Activated CD4-positive, alpha-beta T cell treated with anti-CD3 and anti-CD28 coated beads, Interleukin-2, amount 10 ng/mL, durations not matched to agents 7 days and 5 days (primary cell): ENCODE measurements around the gene TNNI2. TPM values are rescaled to one million over a fixed set of nuclear protein-coding genes. Genes with fewer than 3 reads are reported as not detected.
"Not testable (repeated sequence)": the region's sequence is repeated elsewhere in the genome, so short reads cannot be mapped to it uniquely, and the experiment has no call there.

Source experiments
- CTCF ChIA-PET: fragments of 350-600 bp; sonication (Branson Sonifier 250); formaldehyde crosslinking; loops from one replicate; lab custom pipeline; 2021; ENCODE audit warnings: antibody characterized with exemption; lab: Charles Lee
- POLR2A ChIA-PET: fragments of 350-600 bp; sonication (Branson Sonifier 250); formaldehyde crosslinking; loops from one replicate; lab custom pipeline; 2021; ENCODE audit warnings: antibody characterized with exemption; lab: Charles Lee
- DNase-seq: peaks from one replicate; pipeline ENCODE4 v3.0.0-alpha.2; 2020
- H3K27ac Mint-ChIP-seq: one replicate; pipeline ENCODE4 v1.8.0; 2021; ENCODE audit warnings: mild to moderate bottlenecking, moderate library complexity, mixed read lengths
- H3K27me3 Mint-ChIP-seq: one replicate; pipeline ENCODE4 v1.8.0; 2021; ENCODE audit warnings: mixed read lengths
- H3K36me3 Mint-ChIP-seq: one replicate; pipeline ENCODE4 v1.8.0; 2021; ENCODE audit warnings: low read depth, mixed read lengths
- H3K4me1 Mint-ChIP-seq: one replicate; pipeline ENCODE4 v1.8.0; 2021; ENCODE audit warnings: mixed read lengths
- H3K4me3 Mint-ChIP-seq: one replicate; pipeline ENCODE4 v1.8.0; 2021; ENCODE audit warnings: mild to moderate bottlenecking, moderate library complexity, mixed read lengths
- H3K9me3 Mint-ChIP-seq: one replicate; pipeline ENCODE4 v1.8.0; 2021; ENCODE audit warnings: mixed read lengths
- total RNA-seq, 2 experiments: library from RNA; stranded (reverse); gene quantifications; one replicate each; pipeline ENCODE4 v1.2.3, GENCODE V29; 2021

Gene TNNI2
- not detected for total RNA-seq

- H3K36me3 Mint-ChIP-seq = no peaks in the 10 kb centered on the region
- no peaks in the 10 kb centered on the region for H3K27me3 Mint-ChIP-seq
- peaks cover 21% of the 10 kb centered on the region for H3K4me1 Mint-ChIP-seq
- no peaks in the 10 kb centered on the region for H3K9me3 Mint-ChIP-seq
- H3K4me3 Mint-ChIP-seq = no peak within 1 kb of the TSS
- DNase-seq = no peak
- ChIA-PET POLR2A (no interaction called here), CTCF (interaction anchor here (1.0 kb wide), 1 partner anchor 10 kb away, joined by 6 read pairs; no protein-coding TSS in a partner anchor)
- H3K27ac Mint-ChIP-seq = peak within 1 kb of the TSS; percentile 74
These were observed at the start of gene TNNI2 for GRCh38 chr11:1838426-1839144. TSS of gene TNNI2 (plus strand) at chr11:1838981. CDS start at chr11:1839697, 716 bp downstream.

GRCh38 chr11:1791912-1792311, 46.9 kb upstream of the TNNI2 start:
- Mint-ChIP-seq H3K27me3 (peaks cover 12% of the 10 kb centered on the region), H3K4me3 (no peak overlapping the region), H3K36me3 (no peaks in the 10 kb centered on the region), H3K4me1 (peaks cover 13% of the 10 kb centered on the region), H3K27ac (no peak overlapping the region), H3K9me3 (peaks cover 6% of the 10 kb centered on the region)
- no peak for DNase-seq
- ChIA-PET POLR2A (no interaction called here), CTCF (interaction anchor here (0.7 to 1.6 kb wide), 4 partner anchors 11 to 41 kb away, joined by 3 to 4 read pairs (median 3); no protein-coding TSS in a partner anchor)

- peaks cover 6% of the 10 kb centered on the region for H3K9me3 Mint-ChIP-seq
- H3K4me3 Mint-ChIP-seq = no peak overlapping the region
- no peak for DNase-seq
- no peak overlapping the region for H3K27ac Mint-ChIP-seq
- CTCF ChIA-PET = interaction anchor here (1.5 kb wide), 1 partner anchor 12 kb away, joined by 3 read pairs; no protein-coding TSS in a partner anchor
- peaks cover 13% of the 10 kb centered on the region for H3K4me1 Mint-ChIP-seq
- H3K36me3 Mint-ChIP-seq = no peaks in the 10 kb centered on the region
- POLR2A ChIA-PET = interaction anchor here (0.6 kb wide), 1 partner anchor 218 kb away, joined by 3 read pairs; no protein-coding TSS in a partner anchor
- peaks cover 12% of the 10 kb centered on the region for H3K27me3 Mint-ChIP-seq
These were observed 46.3 kb upstream of the TNNI2 start for GRCh38 chr11:1792461-1792860.

GRCh38 chr11:1793081-1793480, 45.7 kb upstream of the TNNI2 start:
- no peak for DNase-seq
- ChIA-PET CTCF (interaction anchor here (0.7 to 1.5 kb wide), 3 partner anchors 12 to 99 kb away, joined by 3 read pairs; no protein-coding TSS in a partner anchor), POLR2A (no interaction called here)
- no peak overlapping the region for H3K27ac Mint-ChIP-seq
- peaks cover 6% of the 10 kb centered on the region for H3K9me3 Mint-ChIP-seq
- H3K4me1 Mint-ChIP-seq = peaks cover 13% of the 10 kb centered on the region
- peaks cover 12% of the 10 kb centered on the region for H3K27me3 Mint-ChIP-seq
- no peak overlapping the region for H3K4me3 Mint-ChIP-seq
- H3K36me3 Mint-ChIP-seq = no peaks in the 10 kb centered on the region

GRCh38 chr11:1796413-1797011, 42.3 kb upstream of the TNNI2 start:
- Mint-ChIP-seq H3K9me3 (peaks cover 6% of the 10 kb centered on the region), H3K4me3 (no peak overlapping the region), H3K36me3 (no peaks in the 10 kb centered on the region), H3K27me3 (peaks cover 9% of the 10 kb centered on the region), H3K27ac (no peak overlapping the region), H3K4me1 (peaks cover 13% of the 10 kb centered on the region)
- no peak for DNase-seq
- POLR2A ChIA-PET = no interaction called here
- CTCF ChIA-PET = interaction anchor here (1.1 to 1.2 kb wide), 2 partner anchors 10 to 103 kb away, joined by 4 to 5 read pairs; no protein-coding TSS in a partner anchor

GRCh38 chr11:1797391-1798125, 41.2 kb upstream of the TNNI2 start:
- no peaks in the 10 kb centered on the region for H3K36me3 Mint-ChIP-seq
- H3K27ac Mint-ChIP-seq = no peak overlapping the region
- peaks cover 8% of the 10 kb centered on the region for H3K4me1 Mint-ChIP-seq
- CTCF ChIA-PET = interaction anchor here (1.1 to 1.2 kb wide), 2 partner anchors 8 to 104 kb away, joined by 4 to 5 read pairs; no protein-coding TSS in a partner anchor
- peaks cover 4% of the 10 kb centered on the region for H3K9me3 Mint-ChIP-seq
- POLR2A ChIA-PET = no interaction called here
- DNase-seq = no peak
- no peak overlapping the region for H3K4me3 Mint-ChIP-seq
- H3K27me3 Mint-ChIP-seq = peaks cover 5% of the 10 kb centered on the region

GRCh38 chr11:1803246-1803645, 35.5 kb upstream of the TNNI2 start:
- POLR2A ChIA-PET = no interaction called here
- H3K27me3 Mint-ChIP-seq = peaks cover 10% of the 10 kb centered on the region
- DNase-seq = no peak
- no peaks in the 10 kb centered on the region for H3K9me3 Mint-ChIP-seq
- CTCF ChIA-PET = interaction anchor here (0.6 kb wide), 1 partner anchor 131 kb away, joined by 3 read pairs; no protein-coding TSS in a partner anchor
- no peak overlapping the region for H3K27ac Mint-ChIP-seq
- H3K36me3 Mint-ChIP-seq = no peaks in the 10 kb centered on the region
- no peak overlapping the region for H3K4me3 Mint-ChIP-seq
- no peaks in the 10 kb centered on the region for H3K4me1 Mint-ChIP-seq

GRCh38 chr11:1803835-1804519, 34.8 kb upstream of the TNNI2 start:
- H3K36me3 Mint-ChIP-seq, H3K27ac Mint-ChIP-seq, POLR2A ChIA-PET, H3K9me3 Mint-ChIP-seq, DNase-seq, H3K4me3 Mint-ChIP-seq, H3K4me1 Mint-ChIP-seq: not testable (repeated sequence)
- CTCF ChIA-PET = interaction anchor here (0.6 to 1.0 kb wide), 2 partner anchors 110 to 652 kb away, joined by 3 to 4 read pairs; no protein-coding TSS in a partner anchor
- peaks cover 10% of the 10 kb centered on the region for H3K27me3 Mint-ChIP-seq

GRCh38 chr11:1805525-1805924, 33.3 kb upstream of the TNNI2 start:
- Mint-ChIP-seq H3K36me3 (no peaks in the 10 kb centered on the region), H3K27ac (no peak overlapping the region), H3K4me3 (no peak overlapping the region), H3K9me3 (no peaks in the 10 kb centered on the region), H3K27me3 (peaks cover 13% of the 10 kb centered on the region), H3K4me1 (no peaks in the 10 kb centered on the region)
- ChIA-PET POLR2A (no interaction called here), CTCF (interaction anchor here (0.6 to 1.5 kb wide), 7 partner anchors 9 to 112 kb away, joined by 3 to 5 read pairs (median 3); no protein-coding TSS in a partner anchor)
- DNase-seq = no peak

GRCh38 chr11:1807264-1807995, 31.4 kb upstream of the TNNI2 start:
- peaks cover 14% of the 10 kb centered on the region for H3K27me3 Mint-ChIP-seq
- no peak overlapping the region for H3K27ac Mint-ChIP-seq
- ChIA-PET CTCF (interaction anchor here (1.1 to 1.5 kb wide), 2 partner anchors 22 to 101 kb away, joined by 3 to 5 read pairs; no protein-coding TSS in a partner anchor), POLR2A (no interaction called here)
- H3K4me1 Mint-ChIP-seq = no peaks in the 10 kb centered on the region
- H3K9me3 Mint-ChIP-seq = no peaks in the 10 kb centered on the region
- no peak overlapping the region for H3K4me3 Mint-ChIP-seq
- no peak for DNase-seq
- no peaks in the 10 kb centered on the region for H3K36me3 Mint-ChIP-seq

GRCh38 chr11:1810761-1811160, 28.0 kb upstream of the TNNI2 start:
- H3K4me3 Mint-ChIP-seq = no peak overlapping the region
- ChIA-PET CTCF (interaction anchor here (0.6 kb wide), 1 partner anchor 190 kb away, joined by 3 read pairs; no protein-coding TSS in a partner anchor), POLR2A (no interaction called here)
- no peaks in the 10 kb centered on the region for H3K4me1 Mint-ChIP-seq
- DNase-seq = no peak
- H3K27ac Mint-ChIP-seq = no peak overlapping the region
- no peaks in the 10 kb centered on the region for H3K9me3 Mint-ChIP-seq
- no peaks in the 10 kb centered on the region for H3K36me3 Mint-ChIP-seq
- H3K27me3 Mint-ChIP-seq = peaks cover 14% of the 10 kb centered on the region
